GM12891 (cell line): ENCODE results near the gene CMIP.

Experiments used
- POLR2A ChIP-seq: IDR thresholded peaks from 2 replicates; pipeline ENCODE4 v1.6.1; 2011; ENCODE audit warnings: low read depth, low read length, control low read depth
- POLR2AphosphoS5 ChIP-seq: IDR thresholded peaks from 2 replicates; pipeline ENCODE4 v1.6.1; 2011; ENCODE audit warnings: low read depth, low read length, control low read depth
- SPI1 ChIP-seq: IDR thresholded peaks from 2 replicates; pipeline ENCODE4 v1.6.1; 2011; ENCODE audit warnings: low read depth, low read length, control low read depth
- TAF1 ChIP-seq: IDR thresholded peaks from 2 replicates; pipeline ENCODE4 v1.6.1; 2011; ENCODE audit warnings: low read depth, low read length, control low read depth

- TF ChIP-seq POLR2AphosphoS5 (no peak), POLR2A (no peak), SPI1 (no peak), TAF1 (no peak)
Observed at GRCh38 chr16:81709016-81709900, 264.6 kb downstream of the CMIP start.
